PC-3 (cell line): ENCODE results near the gene STAT1.

Experiments used
- CTCF ChIP-seq: fragments of 300-600 bp; sonication (generic); conservative IDR thresholded peaks from 2 replicates; pipeline ENCODE4 v1.5.1; 2017; ENCODE audit warnings: antibody characterized with exemption, low read depth, mild to moderate bottlenecking, low read length
- EZH2 ChIP-seq: fragments of 300-600 bp; sonication (generic); IDR thresholded peaks from one replicate; pipeline ENCODE4 v1.6.1; 2017; ENCODE audit warnings: antibody characterized with exemption, mild to moderate bottlenecking, low read length; ENCODE audit not compliant: unreplicated experiment

DNA sequence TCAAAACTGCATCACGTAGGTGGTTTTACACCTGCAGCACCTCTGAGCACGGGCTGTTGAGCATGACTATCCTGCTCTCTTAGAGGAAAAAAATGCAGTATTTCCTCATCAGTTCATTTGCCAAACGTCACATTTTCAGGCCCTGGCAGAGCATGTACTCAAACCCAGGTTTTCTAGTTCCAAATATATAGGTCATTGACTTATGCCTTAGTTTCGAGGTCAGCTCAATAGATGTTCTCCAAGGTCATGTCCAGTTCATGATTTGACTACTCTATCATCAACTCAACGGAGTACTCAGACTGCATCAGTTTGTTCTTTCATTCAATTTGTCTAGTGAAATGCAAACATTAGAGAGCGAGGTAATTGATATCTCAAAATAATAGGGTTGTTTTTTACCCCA lies 39.3 kb upstream of the STAT1 start:
- no peak for TF ChIP-seq CTCF
- no peak for TF ChIP-seq EZH2
